GM19043 (cell line): Measurements from ENCODE around the gene ADRB1.

Source experiments
- ATAC-seq: cut with Tn5 transposase; IDR thresholded peaks from one replicate; pipeline ENCODE4 v1.9.1; 2021; ENCODE audit warnings: low read depth; ENCODE audit not compliant: unreplicated experiment

Gene ADRB1

GRCh38 chr10:114051714-114052113, 8.0 kb downstream of the ADRB1 start:
- ATAC-seq, result no peak

- no peak for ATAC-seq
Measured at GRCh38 chr10:114052255-114052654, 8.6 kb downstream of the ADRB1 start.

- ATAC-seq, result no peak
Measured at GRCh38 chr10:114053946-114054345, 10.3 kb downstream of the ADRB1 start.

GRCh38 chr10:114057855-114058254, 14.2 kb downstream of the ADRB1 start:
- ATAC-seq, result no peak

GRCh38 chr10:114058297-114058696, 14.6 kb downstream of the ADRB1 start:
- ATAC-seq, result no peak

GRCh38 chr10:114059561-114059960, 15.9 kb downstream of the ADRB1 start:
- no peak for ATAC-seq

GRCh38 chr10:114060456-114060855, 16.8 kb downstream of the ADRB1 start:
- ATAC-seq, result no peak

- no peak for ATAC-seq
Measured at GRCh38 chr10:114061148-114061547, 17.5 kb downstream of the ADRB1 start.

GRCh38 chr10:114061789-114062188, 18.1 kb downstream of the ADRB1 start:
- no peak for ATAC-seq

- no peak for ATAC-seq
Measured at GRCh38 chr10:114064151-114065048, 20.7 kb downstream of the ADRB1 start.

GRCh38 chr10:114065049-114065435, 21.4 kb downstream of the ADRB1 start:
- ATAC-seq, result no peak

- no peak for ATAC-seq
Measured at GRCh38 chr10:114068054-114068707, 24.5 kb downstream of the ADRB1 start.

GRCh38 chr10:114070710-114071109, 27.0 kb downstream of the ADRB1 start:
- no peak for ATAC-seq

- ATAC-seq, result no peak
Measured at GRCh38 chr10:114071178-114071577, 27.5 kb downstream of the ADRB1 start.

- ATAC-seq, result no peak
Measured at GRCh38 chr10:114073395-114074186, 29.9 kb downstream of the ADRB1 start.

GRCh38 chr10:114075093-114075492, 31.4 kb downstream of the ADRB1 start:
- no peak for ATAC-seq

GRCh38 chr10:114077347-114077746, 33.7 kb downstream of the ADRB1 start:
- no peak for ATAC-seq

GRCh38 chr10:114077815-114078219, 34.2 kb downstream of the ADRB1 start:
- no peak for ATAC-seq

GRCh38 chr10:114078346-114078745, 34.7 kb downstream of the ADRB1 start:
- no peak for ATAC-seq

- ATAC-seq, result no peak
Measured at GRCh38 chr10:114079421-114079820, 35.8 kb downstream of the ADRB1 start.

GRCh38 chr10:114081911-114082583, 38.4 kb downstream of the ADRB1 start:
- ATAC-seq, result no peak
